Gastroesophageal sphincter (tissue), 4 donors: ENCODE measurements around the gene CCSER2. TPM values are rescaled to one million over a fixed set of nuclear protein-coding genes. Genes with fewer than 3 reads are reported as not detected.
A peak's percentile ranks its signal among the peaks of the same experiment; 100 is the strongest.

Source experiments
- ATAC-seq: fragments of 150-250 bp; one replicate; pipeline ENCODE4 v1.9.1; 2016; ENCODE audit warnings: mild to moderate bottlenecking, moderate library complexity
- H3K27ac ChIP-seq, 4 donors: fragments of 200-600 bp; sonication (generic) in 3 of 4; 1 replicate in 3 of 4; 2 replicates in 1 of 4; pipeline ENCODE4 v1.5.1; 2016 to 2019
- H3K27me3 ChIP-seq: fragments of 200-600 bp; sonication (generic); one replicate; pipeline ENCODE4 v1.5.1; 2019
- H3K36me3 ChIP-seq, 2 donors: fragments of 200-600 bp; sonication (generic); one replicate each; pipeline ENCODE4 v1.5.1; 2019; ENCODE audit warnings: control low read depth in 1 of 2
- H3K4me1 ChIP-seq, 3 donors: fragments of 200-600 bp; sonication (generic); 1 replicate in 2 of 3; 2 replicates in 1 of 3; pipeline ENCODE4 v1.5.1; 2016 to 2019; ENCODE audit warnings: control low read depth in 2 of 3
- H3K4me3 ChIP-seq, 2 donors: fragments of 200-600 bp; sonication (generic); one replicate each; pipeline ENCODE4 v1.5.1; 2019; ENCODE audit warnings: mild to moderate bottlenecking in 1 of 2, moderate library complexity in 1 of 2
- H3K9me3 ChIP-seq, 3 donors: fragments of 200-600 bp; sonication (generic); one replicate each; pipeline ENCODE4 v1.5.1; 2017 to 2019; ENCODE audit warnings: control low read depth in 2 of 3
- CTCF ChIP-seq, 4 experiments: fragments of 200-600 bp in 2 of 4; fragments of 450-650 bp in 2 of 4; sonication (generic) in 1 of 4; IDR thresholded peaks; one replicate each; pipeline ENCODE4 v1.5.1; 2017 to 2019; ENCODE audit warnings: antibody characterized with exemption in 4 of 4, mild to moderate bottlenecking in 2 of 4, moderate library complexity in 2 of 4
- EP300 ChIP-seq: sonication (generic); formaldehyde crosslinking; IDR thresholded peaks from one replicate; pipeline ENCODE4 v1.6.1; 2017; ENCODE audit warnings: antibody characterized with exemption, mild to moderate bottlenecking
- POLR2A ChIP-seq, 2 donors: fragments of 450-650 bp; IDR thresholded peaks; one replicate each; pipeline ENCODE4 v1.6.1; 2017; ENCODE audit warnings: antibody characterized with exemption in 2 of 2, mild to moderate bottlenecking in 2 of 2, moderate library complexity in 1 of 2
- POLR2AphosphoS5 ChIP-seq: sonication (generic); formaldehyde crosslinking; IDR thresholded peaks from one replicate; pipeline ENCODE4 v1.6.1; 2017; ENCODE audit warnings: antibody characterized with exemption
- WGBS, 2 donors: methylation state at CpG; one replicate each; pipeline ENCODE4 v1.1.5; 2018; ENCODE audit warnings: low coverage in 1 of 2; 5-methylcytosine and 5-hydroxymethylcytosine counted together
- total RNA-seq, 4 donors: library from RNA; depleted of rRNA; stranded (reverse); fragments of >200 nt; gene quantifications; one replicate each; pipeline ENCODE4 v1.1.0, GENCODE V29; 2016

Gene CCSER2
- total RNA-seq, 4 donors from 2014 or later: 64.5 to 93.5 (median 83.3) TPM

- H3K36me3 ChIP-seq: no peaks in the 10 kb centered on the region
- no peaks in the 10 kb centered on the region for H3K27me3 ChIP-seq
- no peaks in the 10 kb centered on the region for H3K9me3 ChIP-seq
- WGBS, 2 donors: 42 to 94% methylated on average over 3 of the region's 3 CpGs
- ATAC-seq: peak; percentile 62
- no peak overlapping the region for H3K27ac ChIP-seq
- H3K4me3 ChIP-seq: no peak overlapping the region
- TF ChIP-seq POLR2AphosphoS5: no peak
- TF ChIP-seq EP300: no peak
- TF ChIP-seq CTCF (IDR thresholded peaks at IDR 0.05): no peak
- no peak for TF ChIP-seq POLR2A (IDR thresholded peaks at IDR 0.05)
- peaks cover 11 to 67% (median 19%) of the 10 kb centered on the region in 3 donors for H3K4me1 ChIP-seq
Observed at GRCh38 chr10:84335516-84335915, 7.1 kb downstream of the CCSER2 start.

GRCh38 chr10:84336406-84337090 lies 8.2 kb downstream of the CCSER2 start:
- ATAC-seq: no peak
- Histone ChIP-seq H3K36me3 (no peaks in the 10 kb centered on the region), H3K9me3 (no peaks in the 10 kb centered on the region), H3K4me1 (peaks cover 11 to 57% (median 16%) of the 10 kb centered on the region in 3 donors), H3K27me3 (no peaks in the 10 kb centered on the region), H3K27ac (peak overlapping the region in 2 of 4 donors; percentile 16 to 21), H3K4me3 (no peak overlapping the region)
- TF ChIP-seq POLR2A (IDR thresholded peaks at IDR 0.05) (no peak), POLR2AphosphoS5 (no peak), EP300 (no peak), CTCF (IDR thresholded peaks at IDR 0.05) (no peak)
- 50 to 51% methylated on average over 4 to 5 of the region's 5 CpGs for WGBS, 2 donors

GRCh38 chr10:84337199-84337598 lies 8.8 kb downstream of the CCSER2 start:
- no peaks in the 10 kb centered on the region for H3K36me3 ChIP-seq
- peaks cover 11 to 55% (median 16%) of the 10 kb centered on the region in 3 donors for H3K4me1 ChIP-seq
- H3K9me3 ChIP-seq: no peaks in the 10 kb centered on the region
- H3K4me3 ChIP-seq: no peak overlapping the region
- 66 to 71% methylated on average over 3 of the region's 3 CpGs for WGBS, 2 donors
- no peaks in the 10 kb centered on the region for H3K27me3 ChIP-seq
- peak overlapping the region in 1 of 4 donors; percentile 21 for H3K27ac ChIP-seq
- TF ChIP-seq EP300 (no peak), CTCF (IDR thresholded peaks at IDR 0.05) (no peak)
- peak; percentile 71 for ATAC-seq

GRCh38 chr10:84339025-84339424 lies 10.6 kb downstream of the CCSER2 start:
- WGBS, 2 donors: 91% methylated on average over 1 of the region's 1 CpG; no CpG with 5 or more reads in 1 of the 2 donors
- no peaks in the 10 kb centered on the region for H3K27me3 ChIP-seq
- no peak for ATAC-seq
- no peak for TF ChIP-seq EP300
- TF ChIP-seq POLR2A (IDR thresholded peaks at IDR 0.05): no peak
- no peak for TF ChIP-seq POLR2AphosphoS5
- TF ChIP-seq CTCF (IDR thresholded peaks at IDR 0.05): no peak
- no peaks in the 10 kb centered on the region for H3K36me3 ChIP-seq
- no peaks in the 10 kb centered on the region for H3K9me3 ChIP-seq
- H3K4me3 ChIP-seq: no peak overlapping the region
- H3K27ac ChIP-seq: no peak overlapping the region
- peaks cover 11 to 61% (median 19%) of the 10 kb centered on the region in 3 donors for H3K4me1 ChIP-seq

GRCh38 chr10:84340187-84340586 lies 11.8 kb downstream of the CCSER2 start:
- TF ChIP-seq EP300 (no peak), CTCF (IDR thresholded peaks at IDR 0.05) (no peak), POLR2A (IDR thresholded peaks at IDR 0.05) (no peak), POLR2AphosphoS5 (no peak)
- no peak overlapping the region for H3K27ac ChIP-seq
- no peak overlapping the region for H3K4me3 ChIP-seq
- 98% methylated on average over 3 of the region's 3 CpGs for WGBS, 2 donors
- peaks cover 11 to 60% (median 15%) of the 10 kb centered on the region in 3 donors for H3K4me1 ChIP-seq
- H3K9me3 ChIP-seq: no peaks in the 10 kb centered on the region
- H3K27me3 ChIP-seq: no peaks in the 10 kb centered on the region
- H3K36me3 ChIP-seq: no peaks in the 10 kb centered on the region
- ATAC-seq: no peak
